ENCODE measurements around the gene CHST15. TPM values are rescaled to one million over a fixed set of nuclear protein-coding genes. Genes with fewer than 3 reads are reported as not detected.

The CHST15 gene
- total RNA-seq, 4 donors from 2014 or later = 43.2 to 104 (median 81.5) TPM

- H3K27me3 ChIP-seq = no peaks in the 10 kb centered on the region
- intact Hi-C loops (cut with DNase I) = no loop called here
- no peak overlapping the region for H3K27ac ChIP-seq
- no peak for DNase-seq
- no peak for TF ChIP-seq CTCF (IDR thresholded peaks at IDR 0.05)
- no peak for TF ChIP-seq POLR2A (IDR thresholded peaks at IDR 0.05)
- no peaks in the 10 kb centered on the region for H3K36me3 ChIP-seq
- no peaks in the 10 kb centered on the region for H3K9me3 ChIP-seq
- H3K4me3 ChIP-seq (replicated peaks in 1 of 3) = no peak overlapping the region
- WGBS, 2 donors = 88 to 90% methylated on average over 8 of the region's 8 CpGs
- H3K4me1 ChIP-seq = peaks cover 22 to 59% of the 10 kb centered on the region in 2 donors
Measured at GRCh38 chr10:124058346-124059003, 34.9 kb downstream of the CHST15 start.

GRCh38 chr10:124057601-124058000, 35.8 kb downstream of the CHST15 start:
- intact Hi-C loops (cut with DNase I) = no loop called here
- Histone ChIP-seq H3K27me3 (no peaks in the 10 kb centered on the region), H3K4me1 (peaks cover 15 to 52% of the 10 kb centered on the region in 2 donors), H3K27ac (no peak overlapping the region), H3K4me3 (replicated peaks in 1 of 3) (no peak overlapping the region), H3K9me3 (no peaks in the 10 kb centered on the region), H3K36me3 (no peaks in the 10 kb centered on the region)
- TF ChIP-seq CTCF (IDR thresholded peaks at IDR 0.05) (no peak), POLR2A (IDR thresholded peaks at IDR 0.05) (no peak)
- DNase-seq = no peak
- 81 to 84% methylated on average over 6 of the region's 6 CpGs for WGBS, 2 donors

GRCh38 chr10:124056337-124056980, 36.9 kb downstream of the CHST15 start:
- Histone ChIP-seq H3K36me3 (no peaks in the 10 kb centered on the region), H3K27ac (no peak overlapping the region), H3K9me3 (no peaks in the 10 kb centered on the region), H3K27me3 (no peaks in the 10 kb centered on the region), H3K4me1 (peaks cover 15 to 50% of the 10 kb centered on the region in 2 donors), H3K4me3 (replicated peaks in 1 of 3) (no peak overlapping the region)
- no peak for DNase-seq
- 84 to 93% methylated on average over 29 of the region's 29 CpGs for WGBS, 2 donors
- intact Hi-C loops (cut with DNase I) = no loop called here
- TF ChIP-seq POLR2A (IDR thresholded peaks at IDR 0.05) = no peak
- no peak for TF ChIP-seq CTCF (IDR thresholded peaks at IDR 0.05)

- Histone ChIP-seq H3K4me1 (peaks cover 8 to 44% of the 10 kb centered on the region in 2 donors), H3K27me3 (no peaks in the 10 kb centered on the region), H3K36me3 (no peaks in the 10 kb centered on the region), H3K4me3 (replicated peaks in 1 of 3) (no peak overlapping the region), H3K9me3 (no peaks in the 10 kb centered on the region), H3K27ac (peak overlapping the region in 1 of 3 donors; percentile 6)
- no peak for DNase-seq
- no peak for TF ChIP-seq CTCF (IDR thresholded peaks at IDR 0.05)
- no peak for TF ChIP-seq POLR2A (IDR thresholded peaks at IDR 0.05)
- WGBS, 2 donors = 62 to 65% methylated on average over 2 of the region's 2 CpGs
- intact Hi-C loops (cut with DNase I) = no loop called here
Measured at GRCh38 chr10:124053971-124054370, 39.4 kb downstream of the CHST15 start.

- WGBS, 2 donors = 94 to 98% methylated on average over 10 of the region's 10 CpGs
- DNase-seq = no peak
Measured at GRCh38 chr10:124052561-124052960, 40.8 kb downstream of the CHST15 start.

More at GRCh38 chr10:124052561-124052960, 40.8 kb downstream of the CHST15 start:
- TF ChIP-seq POLR2A (IDR thresholded peaks at IDR 0.05) (no peak), CTCF (IDR thresholded peaks at IDR 0.05) (no peak)
- Histone ChIP-seq H3K4me1 (peaks cover 8 to 50% of the 10 kb centered on the region in 2 donors), H3K4me3 (replicated peaks in 1 of 3) (no peak overlapping the region), H3K9me3 (no peaks in the 10 kb centered on the region), H3K27ac (no peak overlapping the region), H3K36me3 (no peaks in the 10 kb centered on the region), H3K27me3 (no peaks in the 10 kb centered on the region)
- intact Hi-C loops (cut with DNase I) = no loop called here
